ENCODE measurements around the gene TPRN. TPM values are rescaled to one million over a fixed set of nuclear protein-coding genes. Genes with fewer than 3 reads are reported as not detected.

TPRN gene
- polyA plus RNA-seq, 1 experiment: 2.8 TPM

GRCh38 chr9:137170486-137171148, 29.9 kb downstream of the TPRN start:
- Histone ChIP-seq H3K9me3 (ENCODE audit: control insufficient read depth, insufficient read depth, low read length) (no peaks in the 10 kb centered on the region; the same call in 1 of the 2 replicates), H3K27me3 (ENCODE audit: control insufficient read depth, insufficient read depth, low read length) (peaks cover 52% of the 10 kb centered on the region), H3K4me3 (ENCODE audit: low read depth, low read length) (no peak overlapping the region), H3K27ac (ENCODE audit: low read depth, low read length) (no peak overlapping the region)
- ChIA-PET POLR2A (interaction anchor here (0.6 kb wide), 1 partner anchor 70 kb away, joined by 3 read pairs; the partner anchor contains the start of gene TUBB4B), CTCF (no interaction called here)
- no peak for DNase-seq (ENCODE audit: low read depth, low spot score)
- no peak for TF ChIP-seq CTCF (IDR thresholded peaks at IDR 0.05; ENCODE audit: low read depth, low read length)

GRCh38 chr9:137169896-137170358, 30.6 kb downstream of the TPRN start, which contains the start of gene LRRC26:
Gene LRRC26, minus strand, starts transcription at chr9:137170051. Its CDS starts 108 bp downstream, at chr9:137169943.
- Histone ChIP-seq H3K9me3 (ENCODE audit: control insufficient read depth, insufficient read depth, low read length) (no peaks in the 10 kb centered on the region; the same call in 1 of the 2 replicates), H3K4me3 (ENCODE audit: low read depth, low read length) (no peak within 1 kb of the TSS), H3K27me3 (ENCODE audit: control insufficient read depth, insufficient read depth, low read length) (peaks cover 59% of the 10 kb centered on the region), H3K27ac (ENCODE audit: low read depth, low read length) (no peak within 1 kb of the TSS)
- ChIA-PET CTCF (no interaction called here), POLR2A (interaction anchor here (1.1 kb wide), 1 partner anchor 44 kb away, joined by 5 read pairs; no protein-coding TSS in a partner anchor)
- no peak for TF ChIP-seq CTCF (IDR thresholded peaks at IDR 0.05; ENCODE audit: low read depth, low read length)
- DNase-seq (ENCODE audit: low read depth, low spot score): no peak

- Histone ChIP-seq H3K4me3 (ENCODE audit: low read depth, low read length) (no peak overlapping the region), H3K27ac (ENCODE audit: low read depth, low read length) (no peak overlapping the region), H3K27me3 (ENCODE audit: control insufficient read depth, insufficient read depth, low read length) (peaks cover 62% of the 10 kb centered on the region), H3K9me3 (ENCODE audit: control insufficient read depth, insufficient read depth, low read length) (peaks cover 3% of the 10 kb centered on the region; the same call in 1 of the 2 replicates)
- ChIA-PET POLR2A (interaction anchor here (1.1 kb wide), 1 partner anchor 43 kb away, joined by 5 read pairs; no protein-coding TSS in a partner anchor), CTCF (no interaction called here)
- DNase-seq (ENCODE audit: low read depth, low spot score): no peak
- TF ChIP-seq CTCF (IDR thresholded peaks at IDR 0.05; ENCODE audit: low read depth, low read length): no peak
These were observed 31.4 kb downstream of the TPRN start for GRCh38 chr9:137168904-137169856.

- CTCF ChIA-PET: no interaction called here
- Histone ChIP-seq H3K4me3 (ENCODE audit: low read depth, low read length) (no peak overlapping the region), H3K27me3 (ENCODE audit: control insufficient read depth, insufficient read depth, low read length) (peaks cover 68% of the 10 kb centered on the region), H3K27ac (ENCODE audit: low read depth, low read length) (no peak overlapping the region), H3K9me3 (ENCODE audit: control insufficient read depth, insufficient read depth, low read length) (peaks cover 3% of the 10 kb centered on the region; the same call in 1 of the 2 replicates)
- DNase-seq (ENCODE audit: low read depth, low spot score): no peak
- no peak for TF ChIP-seq CTCF (IDR thresholded peaks at IDR 0.05; ENCODE audit: low read depth, low read length)
- POLR2A ChIA-PET: no interaction called here
These were observed 32.0 kb downstream of the TPRN start for GRCh38 chr9:137168573-137168903.

All from AG04450 (cell line).